PFSK-1 (cell line): Measurements from ENCODE around the gene IRF6.

Experiments used
- FOXP2 ChIP-seq: optimal IDR thresholded peaks from 2 replicates; pipeline ENCODE3; 2011; ENCODE audit warnings: borderline replicate concordance, control low read depth, inconsistent platforms; ENCODE audit not compliant: insufficient read depth; ENCODE audit errors: extremely low read length, extremely low read depth
- POLR2AphosphoS5 ChIP-seq: IDR thresholded peaks from 2 replicates; pipeline ENCODE4 v1.6.1; 2012; ENCODE audit warnings: low read depth, mild to moderate bottlenecking, control low read depth, low read length, moderate library complexity
- SIN3A ChIP-seq: IDR thresholded peaks from 2 replicates; pipeline ENCODE4 v1.6.1; 2012; ENCODE audit warnings: mild to moderate bottlenecking, low read length, moderate library complexity, borderline replicate concordance; ENCODE audit not compliant: insufficient read depth
- TAF1 ChIP-seq: IDR thresholded peaks from 2 replicates; pipeline ENCODE4 v1.6.1; 2012; ENCODE audit warnings: low read length, control low read depth, borderline replicate concordance; ENCODE audit not compliant: insufficient read depth
- TF ChIP-seq, protein P1 (sequence below), 2 experiments: IDR thresholded peaks; 2 replicates each; pipeline versions ENCODE4 v1.6.1 to v1.8.0; 2011 to 2012; ENCODE audit warnings: low read depth in 2 of 2, low read length in 2 of 2, control low read depth in 1 of 2, inconsistent platforms in 1 of 2, mild to moderate bottlenecking in 1 of 2, moderate library complexity in 1 of 2; ENCODE audit not compliant: insufficient read depth in 1 of 2

Gene IRF6

GRCh38 chr1:209853676-209854075 is 47.7 kb upstream of the IRF6 start:
- TF ChIP-seq POLR2AphosphoS5 (no peak), SIN3A (no peak), TAF1 (no peak), FOXP2 (no peak)
- TF ChIP-seq, protein P1, sequence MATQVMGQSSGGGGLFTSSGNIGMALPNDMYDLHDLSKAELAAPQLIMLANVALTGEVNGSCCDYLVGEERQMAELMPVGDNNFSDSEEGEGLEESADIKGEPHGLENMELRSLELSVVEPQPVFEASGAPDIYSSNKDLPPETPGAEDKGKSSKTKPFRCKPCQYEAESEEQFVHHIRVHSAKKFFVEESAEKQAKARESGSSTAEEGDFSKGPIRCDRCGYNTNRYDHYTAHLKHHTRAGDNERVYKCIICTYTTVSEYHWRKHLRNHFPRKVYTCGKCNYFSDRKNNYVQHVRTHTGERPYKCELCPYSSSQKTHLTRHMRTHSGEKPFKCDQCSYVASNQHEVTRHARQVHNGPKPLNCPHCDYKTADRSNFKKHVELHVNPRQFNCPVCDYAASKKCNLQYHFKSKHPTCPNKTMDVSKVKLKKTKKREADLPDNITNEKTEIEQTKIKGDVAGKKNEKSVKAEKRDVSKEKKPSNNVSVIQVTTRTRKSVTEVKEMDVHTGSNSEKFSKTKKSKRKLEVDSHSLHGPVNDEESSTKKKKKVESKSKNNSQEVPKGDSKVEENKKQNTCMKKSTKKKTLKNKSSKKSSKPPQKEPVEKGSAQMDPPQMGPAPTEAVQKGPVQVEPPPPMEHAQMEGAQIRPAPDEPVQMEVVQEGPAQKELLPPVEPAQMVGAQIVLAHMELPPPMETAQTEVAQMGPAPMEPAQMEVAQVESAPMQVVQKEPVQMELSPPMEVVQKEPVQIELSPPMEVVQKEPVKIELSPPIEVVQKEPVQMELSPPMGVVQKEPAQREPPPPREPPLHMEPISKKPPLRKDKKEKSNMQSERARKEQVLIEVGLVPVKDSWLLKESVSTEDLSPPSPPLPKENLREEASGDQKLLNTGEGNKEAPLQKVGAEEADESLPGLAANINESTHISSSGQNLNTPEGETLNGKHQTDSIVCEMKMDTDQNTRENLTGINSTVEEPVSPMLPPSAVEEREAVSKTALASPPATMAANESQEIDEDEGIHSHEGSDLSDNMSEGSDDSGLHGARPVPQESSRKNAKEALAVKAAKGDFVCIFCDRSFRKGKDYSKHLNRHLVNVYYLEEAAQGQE (IDR thresholded peaks at IDR 0.05; ENCODE audit: insufficient read depth in 1 of 2, low read depth in 2 of 2, low read length in 2 of 2) = no peak

- TF ChIP-seq, protein P1 (IDR thresholded peaks at IDR 0.05; ENCODE audit: insufficient read depth in 1 of 2, low read depth in 2 of 2, low read length in 2 of 2) = no peak
- TF ChIP-seq SIN3A (no peak), FOXP2 (no peak), POLR2AphosphoS5 (no peak), TAF1 (no peak)
Measured at GRCh38 chr1:209850342-209850979, 44.5 kb upstream of the IRF6 start.

DNA sequence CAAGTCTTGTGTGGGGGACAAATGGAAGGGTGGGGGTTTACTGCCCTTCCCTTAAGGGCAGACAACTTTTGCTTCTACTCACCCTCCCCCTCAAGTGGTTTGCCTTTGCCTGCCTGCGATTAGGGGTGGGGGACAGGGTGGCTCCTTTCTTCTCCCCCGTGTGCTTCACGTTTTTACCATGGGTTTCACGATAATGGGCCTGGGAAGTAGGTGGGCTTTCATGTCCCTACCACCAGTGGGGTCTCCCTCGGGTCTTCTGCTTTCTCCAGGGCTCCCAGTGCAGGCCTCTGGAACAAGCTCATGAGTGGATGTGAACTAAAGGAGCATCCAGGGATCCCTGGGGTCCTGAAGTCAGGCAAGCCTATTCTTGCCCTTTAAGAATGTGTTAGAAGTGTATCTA is 43.4 kb upstream of the IRF6 start:
- no peak for TF ChIP-seq FOXP2
- no peak for TF ChIP-seq SIN3A
- TF ChIP-seq, protein P1 (IDR thresholded peaks at IDR 0.05; ENCODE audit: insufficient read depth in 1 of 2, low read depth in 2 of 2, low read length in 2 of 2) = no peak
- TF ChIP-seq POLR2AphosphoS5 = no peak
- no peak for TF ChIP-seq TAF1

DNA sequence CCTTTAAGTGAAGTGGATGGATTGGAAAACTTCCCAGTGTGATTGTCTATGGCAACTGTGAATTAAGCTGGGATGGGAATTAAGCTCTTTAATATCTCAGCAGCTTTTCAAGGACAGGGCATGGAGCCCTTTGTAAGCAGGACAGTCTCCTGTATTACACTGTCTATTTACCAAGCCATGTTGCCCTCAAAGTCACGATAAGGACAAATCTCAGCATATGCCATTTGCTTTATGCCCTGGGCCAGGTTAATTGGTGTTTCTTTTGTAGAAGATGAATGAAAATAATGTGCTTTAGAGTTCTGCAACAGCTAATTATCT is 39.4 kb upstream of the IRF6 start:
- no peak for TF ChIP-seq FOXP2
- TF ChIP-seq, protein P1 (IDR thresholded peaks at IDR 0.05; ENCODE audit: insufficient read depth in 1 of 2, low read depth in 2 of 2, low read length in 2 of 2) = no peak
- no peak for TF ChIP-seq SIN3A
- TF ChIP-seq POLR2AphosphoS5 = no peak
- TF ChIP-seq TAF1 = no peak

DNA sequence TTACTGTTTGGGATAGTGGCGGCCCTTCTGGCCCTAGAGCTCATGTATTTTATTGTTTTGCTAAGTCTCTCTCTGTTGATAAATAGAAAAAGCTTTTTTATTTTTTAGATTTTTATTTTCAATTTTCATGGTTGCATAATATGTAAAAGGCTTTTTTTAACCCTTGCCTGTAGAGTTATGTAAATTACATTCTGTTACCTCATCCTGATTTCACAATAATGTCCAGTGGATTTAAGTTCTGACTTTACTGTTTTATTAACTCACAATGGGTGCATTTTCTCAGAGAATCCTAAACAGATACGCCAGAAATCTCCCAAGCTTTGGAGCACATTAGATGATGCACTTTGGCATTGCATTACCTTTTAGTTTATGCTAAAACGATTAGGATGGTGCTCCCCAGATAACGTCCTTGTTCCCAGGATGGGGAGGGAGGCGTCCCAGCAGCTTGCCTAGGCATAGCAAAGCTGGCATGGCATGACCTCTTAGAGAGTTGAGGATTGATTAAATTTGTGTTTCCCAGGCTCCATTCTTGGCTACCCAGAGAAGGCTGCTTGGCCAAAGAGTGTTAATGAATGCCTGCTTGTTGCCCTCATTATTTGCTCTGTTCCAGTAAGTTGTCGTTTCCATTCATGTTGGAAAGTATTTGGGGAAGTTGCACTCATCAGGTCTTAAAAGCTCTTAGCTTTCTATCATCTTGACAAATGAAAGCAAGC is 38.9 kb upstream of the IRF6 start:
- TF ChIP-seq, protein P1 (IDR thresholded peaks at IDR 0.05; ENCODE audit: insufficient read depth in 1 of 2, low read depth in 2 of 2, low read length in 2 of 2) = no peak
- TF ChIP-seq TAF1 (no peak), FOXP2 (no peak), SIN3A (no peak), POLR2AphosphoS5 (no peak)
